Activated T-cell treated with anti-CD3 and anti-CD28 coated beads, Interleukin-2, amount 50 U/mL, for 24 hours (primary cell): ENCODE measurements around the gene KCNE3.

Experiments
- DNase-seq: peaks from one replicate; pipeline ENCODE4 v3.0.0-alpha.2; 2020
- H3K27ac Mint-ChIP-seq: 2 replicates; pipeline ENCODE4 v1.8.0; 2020; ENCODE audit warnings: mild to moderate bottlenecking, mixed read lengths
- H3K27me3 Mint-ChIP-seq: 2 replicates; pipeline ENCODE4 v1.8.0; 2020; ENCODE audit warnings: mixed read lengths
- H3K36me3 Mint-ChIP-seq: 2 replicates; pipeline ENCODE4 v1.8.0; 2020; ENCODE audit warnings: low read depth, mixed read lengths
- H3K4me1 Mint-ChIP-seq: 2 replicates; pipeline ENCODE4 v1.8.0; 2020; ENCODE audit warnings: low read depth, mixed read lengths
- H3K4me3 Mint-ChIP-seq: 2 replicates; pipeline ENCODE4 v1.8.0; 2020; ENCODE audit warnings: mild to moderate bottlenecking, moderate library complexity, mixed read lengths
- H3K9me3 Mint-ChIP-seq: 2 replicates; pipeline ENCODE4 v1.8.0; 2020; ENCODE audit warnings: mixed read lengths

KCNE3 gene

DNA sequence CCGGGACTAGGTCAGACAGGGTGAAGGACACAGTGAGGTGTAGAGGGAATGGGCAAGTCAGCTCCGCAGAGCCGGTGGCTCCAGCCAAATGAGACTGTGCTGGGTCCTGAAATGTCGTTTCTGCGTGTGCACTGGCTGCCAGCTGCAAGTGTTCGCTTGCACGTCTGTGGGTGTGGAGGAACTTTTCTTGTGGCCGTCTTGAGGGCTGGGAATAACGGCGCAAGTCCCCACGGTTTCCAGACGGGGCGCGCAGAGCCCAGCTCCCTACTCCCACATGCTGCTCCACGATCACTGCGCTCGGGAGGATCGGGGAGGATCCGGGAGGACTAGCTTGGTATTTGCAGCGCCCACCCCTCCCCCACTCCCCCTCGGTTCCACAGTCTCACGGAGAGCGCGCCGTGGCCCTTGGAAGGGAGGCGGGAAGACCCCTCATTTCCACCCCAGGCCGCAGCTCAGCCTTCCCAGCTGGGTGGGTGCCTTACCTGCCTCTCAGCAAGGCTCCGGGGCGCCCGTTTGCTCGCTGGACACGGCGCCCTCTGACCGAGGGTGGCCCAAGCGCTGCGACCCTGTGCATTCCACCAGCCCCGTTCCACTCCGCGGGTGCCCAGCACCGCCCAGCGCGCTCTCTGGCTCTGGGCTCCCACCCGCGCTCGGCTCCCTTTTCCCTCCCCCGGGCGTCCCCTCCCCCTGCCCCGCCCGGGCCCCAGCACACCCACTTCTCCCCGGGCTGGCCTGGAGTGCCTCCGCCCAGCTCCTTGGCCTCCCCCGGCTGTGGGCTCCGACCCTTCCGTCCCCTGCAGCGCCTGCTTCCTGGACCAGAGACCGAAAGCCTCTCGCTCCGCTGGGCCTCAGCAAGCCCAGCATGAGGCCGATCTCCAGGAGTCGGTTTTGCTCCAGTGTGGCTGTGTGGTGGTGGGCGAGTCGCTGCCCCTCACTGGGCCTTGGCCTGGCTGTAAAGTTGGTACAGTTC, at the start of gene KCNE3:
Gene KCNE3, minus strand, starts transcription at position 634 of the 970 bp plus-strand sequence. CDS start 9,986 bp downstream, outside the sequence.
- DNase-seq, result no peak
- Mint-ChIP-seq H3K27ac (no peak within 1 kb of the TSS), H3K4me1 (peaks cover 7% of the 10 kb centered on the region), H3K27me3 (peaks cover 40% of the 10 kb centered on the region), H3K36me3 (no peaks in the 10 kb centered on the region), H3K9me3 (no peaks in the 10 kb centered on the region), H3K4me3 (no peak within 1 kb of the TSS)

GRCh38 chr11:74507582-74507981, 40.2 kb upstream of the KCNE3 start:
- Mint-ChIP-seq H3K9me3 (peaks cover 4% of the 10 kb centered on the region), H3K4me3 (no peak overlapping the region), H3K4me1 (no peaks in the 10 kb centered on the region), H3K27ac (no peak overlapping the region), H3K27me3 (peaks cover 12% of the 10 kb centered on the region), H3K36me3 (no peaks in the 10 kb centered on the region)
- DNase-seq, result no peak

DNA sequence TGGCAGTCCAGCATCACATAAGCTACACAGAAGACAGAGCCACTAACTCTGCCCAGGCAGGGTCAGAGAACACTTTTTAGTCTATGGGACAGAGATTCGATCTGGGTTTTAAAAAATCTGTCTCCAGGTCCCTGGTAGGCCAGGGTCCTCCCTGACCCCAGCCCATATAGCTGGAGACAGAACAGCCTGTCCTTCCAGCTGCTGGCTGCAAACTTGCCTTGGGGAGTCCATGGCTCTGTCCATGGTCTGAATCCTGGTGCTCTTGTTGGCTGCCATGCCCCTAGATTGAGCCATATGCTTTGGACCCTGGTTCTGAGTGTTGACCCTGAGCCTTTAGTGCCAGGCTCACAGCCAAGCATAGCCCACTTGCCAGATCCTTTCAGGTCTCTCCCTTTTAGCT, 39.5 kb upstream of the KCNE3 start:
- Mint-ChIP-seq H3K27ac (no peak overlapping the region), H3K36me3 (no peaks in the 10 kb centered on the region), H3K27me3 (peaks cover 7% of the 10 kb centered on the region)

DNA sequence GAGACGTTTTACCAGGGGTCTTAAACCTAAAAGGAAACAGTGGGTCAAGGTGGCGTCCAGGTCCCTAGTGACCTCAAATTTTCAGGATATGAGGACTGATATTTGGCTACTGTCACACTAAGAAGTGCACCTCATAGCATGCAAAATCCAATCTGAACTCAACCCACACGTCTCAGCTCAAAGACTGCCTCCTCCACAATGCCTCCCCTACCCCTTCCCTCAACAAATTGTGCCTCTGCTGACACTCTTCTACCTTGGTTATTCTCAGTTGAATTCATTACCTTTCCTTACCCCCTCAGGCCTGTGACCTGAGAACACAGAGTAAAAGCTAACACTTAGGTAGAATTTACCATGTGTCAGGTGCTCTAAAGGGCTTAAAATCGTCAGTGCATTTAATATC, 38.6 kb upstream of the KCNE3 start:
- Mint-ChIP-seq H3K36me3 (no peaks in the 10 kb centered on the region), H3K9me3 (peaks cover 8% of the 10 kb centered on the region), H3K4me1 (no peaks in the 10 kb centered on the region), H3K4me3 (no peak overlapping the region), H3K27ac (no peak overlapping the region), H3K27me3 (peaks cover 4% of the 10 kb centered on the region)
- no peak for DNase-seq

More for the DNA sequence above, 39.5 kb upstream of the KCNE3 start:
- H3K4me3 Mint-ChIP-seq, result no peak overlapping the region
- H3K9me3 Mint-ChIP-seq, result peaks cover 8% of the 10 kb centered on the region
- no peaks in the 10 kb centered on the region for H3K4me1 Mint-ChIP-seq
- no peak for DNase-seq

DNA sequence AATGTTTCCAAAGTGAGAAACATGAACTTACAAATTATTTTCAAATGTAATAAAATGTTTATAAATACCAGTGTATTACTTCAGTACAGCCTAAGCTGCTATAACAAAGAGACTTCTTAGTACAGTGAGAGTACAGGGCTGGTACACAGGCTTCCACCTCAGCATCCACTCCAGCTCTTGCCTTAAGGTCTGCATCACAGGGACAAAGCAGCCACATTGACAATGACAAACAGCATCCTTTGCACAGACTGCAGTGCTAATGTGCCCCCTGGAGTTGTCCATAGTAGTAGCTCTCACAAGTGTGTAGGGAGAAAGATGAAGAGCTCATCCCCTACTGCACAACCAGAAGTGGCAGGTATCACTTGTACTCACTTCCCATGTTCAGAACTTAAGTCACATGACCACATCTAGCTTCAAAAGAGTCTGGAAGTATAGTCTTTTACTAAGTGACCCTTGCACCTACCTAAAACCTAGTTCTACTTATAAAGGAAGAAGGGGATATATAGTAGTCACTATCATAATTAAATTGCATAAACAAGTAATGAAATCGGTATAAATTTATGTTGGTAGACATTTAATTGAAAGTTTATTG, 36.8 kb upstream of the KCNE3 start:
- peaks cover 8% of the 10 kb centered on the region for H3K9me3 Mint-ChIP-seq
- H3K27ac Mint-ChIP-seq, result no peak overlapping the region

DNA sequence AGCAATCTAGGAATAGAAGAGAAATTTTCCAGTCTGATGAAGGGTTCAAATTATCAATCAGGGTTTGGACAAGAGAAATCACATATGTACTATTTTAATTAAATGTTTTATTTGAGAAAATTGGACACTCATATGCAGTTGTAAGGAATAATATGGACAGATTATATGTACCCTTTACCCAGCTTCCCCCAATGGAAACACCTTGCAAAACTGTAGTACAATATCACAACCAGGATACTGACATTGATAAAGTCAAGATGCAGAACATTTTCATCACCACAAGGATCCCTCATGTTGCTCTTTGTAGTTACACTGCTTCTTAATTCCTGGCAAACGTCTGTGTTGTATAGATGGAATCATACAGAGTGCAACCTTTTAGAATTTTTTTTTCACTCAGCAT, 27.6 kb upstream of the KCNE3 start:
- DNase-seq, result no peak
- Mint-ChIP-seq H3K36me3 (peaks cover 6% of the 10 kb centered on the region), H3K27me3 (no peaks in the 10 kb centered on the region), H3K4me3 (no peak overlapping the region), H3K9me3 (no peaks in the 10 kb centered on the region), H3K4me1 (peaks cover 20% of the 10 kb centered on the region), H3K27ac (no peak overlapping the region)

More for the DNA sequence above, 36.8 kb upstream of the KCNE3 start:
- Mint-ChIP-seq H3K4me1 (no peaks in the 10 kb centered on the region), H3K36me3 (no peaks in the 10 kb centered on the region), H3K4me3 (no peak overlapping the region), H3K27me3 (no peaks in the 10 kb centered on the region)
- no peak for DNase-seq

DNA sequence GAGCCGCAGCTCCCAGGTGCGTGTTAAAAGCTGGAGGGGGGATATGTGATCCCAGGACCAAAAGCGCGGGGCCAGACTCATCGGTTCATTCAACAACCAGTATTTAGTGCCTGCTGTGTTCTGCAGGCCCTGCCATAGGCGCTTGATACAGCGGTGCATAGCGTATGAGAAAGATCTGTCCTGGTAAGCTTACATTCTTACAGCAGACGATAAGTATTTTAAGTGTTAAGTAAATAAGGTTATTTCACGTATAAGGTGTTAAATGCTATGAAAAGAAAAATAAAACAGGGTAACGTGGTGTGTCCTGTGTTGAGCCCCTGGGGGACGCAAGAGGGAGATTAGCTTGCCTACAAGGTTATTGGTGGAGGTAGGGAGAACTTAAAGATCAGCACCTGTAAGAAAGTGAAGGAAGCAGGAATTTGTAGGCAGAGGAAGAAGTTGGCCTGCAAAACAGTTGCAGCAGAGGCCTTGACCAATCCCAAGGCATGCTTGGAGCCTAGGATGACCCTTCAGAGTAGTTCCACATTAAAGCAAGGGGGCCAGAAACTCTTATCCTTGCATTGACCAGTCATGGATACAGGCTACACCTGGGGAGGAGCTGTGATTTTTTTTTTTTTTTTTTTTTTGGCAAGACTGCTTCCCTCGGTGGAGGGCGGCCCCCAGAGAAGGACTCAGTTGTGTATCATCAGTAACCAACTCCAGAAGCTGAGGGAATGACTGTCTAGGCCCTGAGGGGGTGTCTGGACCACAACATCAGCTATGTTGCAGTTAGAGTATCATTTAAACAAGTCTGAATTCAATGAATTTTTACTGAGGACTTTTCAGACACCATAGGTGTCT, 26.7 kb upstream of the KCNE3 start:
- peaks cover 6% of the 10 kb centered on the region for H3K36me3 Mint-ChIP-seq
- H3K27ac Mint-ChIP-seq, result peak overlapping the region; percentile 88
- H3K4me1 Mint-ChIP-seq, result peaks cover 20% of the 10 kb centered on the region
- no peaks in the 10 kb centered on the region for H3K27me3 Mint-ChIP-seq
- H3K9me3 Mint-ChIP-seq, result no peaks in the 10 kb centered on the region
- DNase-seq, result no peak
- H3K4me3 Mint-ChIP-seq, result peak overlapping the region; percentile 78

DNA sequence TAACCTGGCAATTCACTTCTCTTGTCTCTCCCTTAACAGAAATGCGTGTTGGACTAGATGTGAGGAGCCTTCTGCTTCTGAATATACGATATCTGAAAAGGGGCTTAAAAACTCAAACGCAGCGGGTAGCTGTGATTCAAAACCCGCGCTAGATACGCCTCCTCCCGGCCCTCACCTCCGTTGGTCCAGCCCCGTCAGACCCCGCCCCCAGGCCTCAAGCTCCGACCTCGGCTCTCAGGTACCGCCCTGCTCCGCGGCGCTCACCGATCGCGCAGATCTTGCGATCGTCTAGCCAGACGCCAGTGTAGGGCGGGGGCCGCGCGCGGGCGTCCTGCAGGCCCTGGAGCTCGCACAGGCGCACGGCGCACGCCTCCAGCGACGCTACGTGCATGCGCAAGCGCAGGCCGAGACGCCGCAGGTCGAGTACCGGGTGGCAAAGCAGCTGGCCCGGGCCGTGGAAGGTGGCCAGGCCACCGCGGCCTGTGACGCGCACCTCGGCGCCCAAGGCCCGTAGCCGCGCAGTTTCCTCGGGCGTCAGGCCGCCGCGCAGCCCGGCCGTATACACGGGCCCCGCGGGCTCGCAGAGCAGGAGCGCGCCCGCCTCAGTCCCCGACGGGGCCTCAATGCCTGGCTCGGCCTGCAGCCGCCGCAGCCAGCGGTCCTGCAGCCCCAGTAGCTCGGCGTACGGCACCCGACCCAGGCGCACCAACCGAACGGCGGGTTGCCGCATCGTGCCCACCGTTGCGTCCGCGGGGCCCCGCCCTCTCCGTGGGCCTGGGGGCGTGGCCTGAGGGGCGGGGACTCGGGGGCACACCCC, 25.8 kb upstream of the KCNE3 start, which contains the start of gene LIPT2:
Gene LIPT2, minus strand, starts transcription at position 751 of the 817 bp plus-strand sequence. Its CDS starts 21 bp downstream, at position 730.
- Mint-ChIP-seq H3K27ac (peak within 1 kb of the TSS; percentile 93), H3K36me3 (peaks cover 6% of the 10 kb centered on the region), H3K4me3 (peak within 1 kb of the TSS; percentile 78), H3K9me3 (no peaks in the 10 kb centered on the region), H3K4me1 (peaks cover 20% of the 10 kb centered on the region), H3K27me3 (no peaks in the 10 kb centered on the region)
- DNase-seq, result peak; percentile 97

DNA sequence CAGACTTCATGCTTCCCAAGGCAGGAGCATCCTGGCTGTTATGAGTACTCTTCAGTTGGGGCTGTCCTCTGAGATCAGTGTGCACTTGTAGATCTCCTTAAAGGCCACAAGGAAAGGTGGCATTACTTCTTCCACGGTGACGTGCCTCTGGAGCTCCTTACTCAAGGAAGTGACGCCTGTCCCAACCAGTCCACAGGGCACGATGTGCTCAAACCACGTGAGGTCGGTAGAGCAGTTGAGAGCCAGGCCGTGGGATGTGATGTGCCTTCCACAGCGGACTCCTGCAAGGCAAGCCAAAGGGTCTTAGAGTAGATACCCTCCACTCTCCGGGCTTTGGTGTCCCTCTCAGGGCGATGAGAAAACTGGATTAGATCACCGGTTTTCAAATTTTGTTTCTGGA, 24.7 kb upstream of the KCNE3 start:
- Mint-ChIP-seq H3K27me3 (no peaks in the 10 kb centered on the region), H3K4me3 (peak overlapping the region; percentile 78), H3K9me3 (no peaks in the 10 kb centered on the region), H3K27ac (peak overlapping the region; percentile 93), H3K4me1 (peaks cover 20% of the 10 kb centered on the region), H3K36me3 (peaks cover 4% of the 10 kb centered on the region)
- no peak for DNase-seq

GRCh38 chr11:74490941-74491340, 23.6 kb upstream of the KCNE3 start:
- no peak overlapping the region for H3K27ac Mint-ChIP-seq

DNA sequence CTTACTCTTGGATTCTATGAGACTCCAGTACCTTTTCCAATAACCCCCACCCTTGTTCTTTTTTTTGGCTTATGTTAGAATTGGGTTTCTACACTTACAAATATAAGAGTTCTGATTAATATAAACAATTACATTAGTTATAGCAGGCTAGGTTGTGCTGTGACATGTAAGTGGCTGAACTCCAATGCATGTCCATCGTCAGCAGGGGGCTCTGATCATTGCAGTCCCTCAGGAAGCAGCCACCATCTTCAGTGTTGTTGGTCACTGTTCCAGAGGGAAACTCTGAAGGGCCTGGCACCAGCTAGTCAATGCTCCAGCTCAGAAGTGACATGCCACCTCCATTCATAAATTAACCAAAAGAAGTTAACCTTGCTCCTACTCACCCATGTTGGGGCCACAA, 20.5 kb upstream of the KCNE3 start:
- Mint-ChIP-seq H3K27ac (no peak overlapping the region), H3K4me3 (no peak overlapping the region)

More at GRCh38 chr11:74490941-74491340, 23.6 kb upstream of the KCNE3 start:
- H3K9me3 Mint-ChIP-seq, result no peaks in the 10 kb centered on the region
- DNase-seq, result no peak
- H3K4me1 Mint-ChIP-seq, result peaks cover 20% of the 10 kb centered on the region
- H3K4me3 Mint-ChIP-seq, result no peak overlapping the region
- H3K36me3 Mint-ChIP-seq, result peaks cover 2% of the 10 kb centered on the region
- no peaks in the 10 kb centered on the region for H3K27me3 Mint-ChIP-seq

GRCh38 chr11:74485868-74486267, 18.5 kb upstream of the KCNE3 start:
- no peaks in the 10 kb centered on the region for H3K36me3 Mint-ChIP-seq
- H3K27me3 Mint-ChIP-seq, result no peaks in the 10 kb centered on the region
- peaks cover 7% of the 10 kb centered on the region for H3K4me1 Mint-ChIP-seq
- DNase-seq, result no peak
- H3K4me3 Mint-ChIP-seq, result no peak overlapping the region
- no peak overlapping the region for H3K27ac Mint-ChIP-seq
- H3K9me3 Mint-ChIP-seq, result no peaks in the 10 kb centered on the region

More for the DNA sequence above, 20.5 kb upstream of the KCNE3 start:
- DNase-seq, result no peak
- no peaks in the 10 kb centered on the region for H3K9me3 Mint-ChIP-seq
- peaks cover 2% of the 10 kb centered on the region for H3K36me3 Mint-ChIP-seq
- H3K27me3 Mint-ChIP-seq, result no peaks in the 10 kb centered on the region
- H3K4me1 Mint-ChIP-seq, result peaks cover 17% of the 10 kb centered on the region

- no peaks in the 10 kb centered on the region for H3K27me3 Mint-ChIP-seq
- H3K4me3 Mint-ChIP-seq, result no peak overlapping the region
- no peak overlapping the region for H3K27ac Mint-ChIP-seq
- H3K9me3 Mint-ChIP-seq, result no peaks in the 10 kb centered on the region
- DNase-seq, result no peak
- H3K4me1 Mint-ChIP-seq, result peaks cover 7% of the 10 kb centered on the region
- no peaks in the 10 kb centered on the region for H3K36me3 Mint-ChIP-seq
Observed at GRCh38 chr11:74480688-74481417, 13.5 kb upstream of the KCNE3 start.
